ENCODE measurements around the gene FAM117A.
A peak's percentile ranks its signal among the peaks of the same experiment; 100 is the strongest.

Gene FAM117A

GRCh38 chr17:49707608-49708514, 56.1 kb downstream of the FAM117A start, which contains the start of gene SLC35B1 (continued):
- TF ChIP-seq INSM2 (tag by site-specific recombination; IDR thresholded peaks at IDR 0.05) (no peak), YY1 (tag by site-specific recombination; IDR thresholded peaks at IDR 0.05) (peak; percentile 64; the same call in 1 of the 2 replicates), ZSCAN30 (tag by site-specific recombination; IDR thresholded peaks at IDR 0.05) (peak; percentile 66; the same call in 1 of the 2 replicates), OSR2 (tag by site-specific recombination; IDR thresholded peaks at IDR 0.05) (no peak), KLF9 (tag by site-specific recombination; IDR thresholded peaks at IDR 0.05; ENCODE audit: low read depth) (peak; percentile 97), ZNF664 (tag by site-specific recombination; IDR thresholded peaks at IDR 0.05) (no peak), ZNF521 (tag by site-specific recombination; IDR thresholded peaks at IDR 0.05) (no peak), ZNF157 (tag by site-specific recombination; IDR thresholded peaks at IDR 0.05) (no peak), ZNF792 (tag by site-specific recombination; IDR thresholded peaks at IDR 0.05) (no peak), BCL11A (tag by site-specific recombination; IDR thresholded peaks at IDR 0.05; ENCODE audit: low read depth) (no peak; the same call in 1 of the 2 replicates), ZNF843 (tag by site-specific recombination; IDR thresholded peaks at IDR 0.05) (peak; percentile 70), ZNF324 (tag by site-specific recombination; IDR thresholded peaks at IDR 0.05) (peak; percentile 89; the same call in 1 of the 2 replicates), ELK4 (IDR thresholded peaks at IDR 0.05; ENCODE audit: borderline replicate concordance, low read depth, low read length) (no peak), ZFHX2 (tag by site-specific recombination; conservative IDR thresholded peaks at IDR 0.05) (no peak; the same call in none of the 2 replicates), ZNF133 (tag by site-specific recombination; IDR thresholded peaks at IDR 0.05) (no peak), ZNF626 (tag by site-specific recombination; IDR thresholded peaks at IDR 0.05) (no peak), ZNF785 (tag by site-specific recombination; IDR thresholded peaks at IDR 0.05) (no peak), ZNF138 (tag by site-specific recombination; IDR thresholded peaks at IDR 0.05; ENCODE audit: borderline replicate concordance) (no peak), TRIM28 (IDR thresholded peaks at IDR 0.05; ENCODE audit: borderline replicate concordance, low read length) (peak; percentile 92), PBX3 (CRISPR knock-in tag; IDR thresholded peaks at IDR 0.05) (peak; percentile 40; the same call in 1 of the 2 replicates), ZBTB21 (tag by site-specific recombination; IDR thresholded peaks at IDR 0.05) (peak; percentile 79; the same call in 1 of the 2 replicates), ZNF510 (tag by site-specific recombination; IDR thresholded peaks at IDR 0.05; ENCODE audit: insufficient replicate concordance) (no peak), ZNF707 (tag by site-specific recombination; IDR thresholded peaks at IDR 0.05) (no peak), ZNF76 (tag by site-specific recombination; IDR thresholded peaks at IDR 0.05; ENCODE audit: borderline replicate concordance, low read depth) (peak; percentile 77), ZNF114 (tag by site-specific recombination; IDR thresholded peaks at IDR 0.05) (no peak), SALL2 (tag by site-specific recombination; IDR thresholded peaks at IDR 0.05; ENCODE audit: borderline replicate concordance) (no peak), ZNF658 (tag by site-specific recombination; IDR thresholded peaks at IDR 0.05) (no peak), ZNF600 (tag by site-specific recombination; IDR thresholded peaks at IDR 0.05) (no peak; the same call in 1 of the 2 replicates), BCL11B (tag by site-specific recombination; IDR thresholded peaks at IDR 0.05; ENCODE audit: low read depth) (no peak), HOXC10 (CRISPR knock-in tag; IDR thresholded peaks at IDR 0.05) (no peak), SP3 (tag by site-specific recombination; IDR thresholded peaks at IDR 0.05) (peak; percentile 97), ZNF23 (tag by site-specific recombination; IDR thresholded peaks at IDR 0.05; ENCODE audit: borderline replicate concordance) (no peak), ZNF174 (tag by site-specific recombination; IDR thresholded peaks at IDR 0.05) (no peak), ZFP37 (tag by site-specific recombination; IDR thresholded peaks at IDR 0.05) (peak; percentile 88), ZNF140 (tag by site-specific recombination; IDR thresholded peaks at IDR 0.05) (no peak), ZNF514 (tag by site-specific recombination; IDR thresholded peaks at IDR 0.05) (no peak), ZNF560 (tag by site-specific recombination; IDR thresholded peaks at IDR 0.05; ENCODE audit: borderline replicate concordance) (no peak)
